Heart left ventricle (tissue), 16 donors: ENCODE measurements around the gene OSBPL10. TPM values are rescaled to one million over a fixed set of nuclear protein-coding genes. Genes with fewer than 3 reads are reported as not detected.

Experiments used
- ATAC-seq, 4 donors: fragments of 200-7000 bp; cut with Tn5 transposase; one replicate each; pipeline ENCODE4 v1.9.1; 2020 to 2022; ENCODE audit warnings: moderate library complexity in 4 of 4, mild to moderate bottlenecking in 3 of 4, moderate number of reproducible peaks in 1 of 4
- DNase-seq, 5 donors: peaks; one replicate each; pipeline ENCODE4 v3.0.0-alpha.2; 2020
- H3K27ac ChIP-seq, 12 donors: fragments of 200-600 bp; sonication (generic) in 4 of 12; one replicate each; pipeline versions ENCODE4 v1.5.0 to v1.8.0; 2016 to 2022; ENCODE audit warnings: mild to moderate bottlenecking in 2 of 12
- H3K27me3 ChIP-seq, 9 donors: fragments of 200-600 bp; sonication (generic) in 2 of 9; one replicate each; pipeline versions ENCODE4 v1.5.1 to v1.8.0; 2016 to 2022; ENCODE audit warnings: mild to moderate bottlenecking in 3 of 9
- H3K36me3 ChIP-seq, 9 donors: fragments of 200-600 bp; sonication (generic) in 2 of 9; one replicate each; pipeline versions ENCODE4 v1.5.0 to v1.8.0; 2018 to 2022; ENCODE audit warnings: mild to moderate bottlenecking in 2 of 9
- H3K4me1 ChIP-seq, 12 donors: fragments of 200-600 bp; sonication (generic) in 4 of 12; one replicate each; pipeline versions ENCODE4 v1.5.0 to v1.8.0; 2016 to 2022; ENCODE audit warnings: mild to moderate bottlenecking in 3 of 12
- H3K4me3 ChIP-seq, 12 donors: fragments of 200-600 bp; sonication (generic) in 4 of 12; one replicate each; pipeline versions ENCODE4 v1.5.0 to v1.8.0; 2017 to 2022; ENCODE audit warnings: mild to moderate bottlenecking in 9 of 12, moderate library complexity in 4 of 12
- H3K9me3 ChIP-seq, 12 donors: fragments of 200-600 bp; sonication (generic) in 4 of 12; one replicate each; pipeline versions ENCODE4 v1.5.0 to v1.8.0; 2016 to 2022; ENCODE audit warnings: mild to moderate bottlenecking in 1 of 12
- CTCF ChIP-seq, 12 donors: fragments of 200-600 bp; sonication (generic) in 4 of 12; IDR thresholded peaks; one replicate each; pipeline versions ENCODE4 v1.5.0 to v1.8.0; 2018 to 2022; ENCODE audit warnings: antibody characterized with exemption in 12 of 12, mild to moderate bottlenecking in 5 of 12
- POLR2A ChIP-seq, 2 donors: fragments of 450-650 bp; IDR thresholded peaks; one replicate each; pipeline ENCODE4 v1.6.1; 2017; ENCODE audit warnings: antibody characterized with exemption in 2 of 2, mild to moderate bottlenecking in 2 of 2, moderate library complexity in 2 of 2
- WGBS, 4 donors: extraction: QIAGEN DNeasy Blood & Tissue Kit in 2 of 4; methylation state at CpG; one replicate each; pipeline versions ENCODE4 v1.1.5 to v1.1.7; 2013 to 2018; 5-methylcytosine and 5-hydroxymethylcytosine counted together
- intact Hi-C, 10 donors: fragments of 100-400 bp; cut with DNase I; formaldehyde crosslinking; loops; one replicate each; pipeline versions ENCODE4 v1.11.1 to v1.14.2; 2022
- polyA plus RNA-seq, 2 donors: library from polyadenylated mRNA; stranded (reverse); fragments of 200-250 nt; gene quantifications; one replicate each; pipeline ENCODE4 v1.2.3, GENCODE V29; 2013
- total RNA-seq, 9 donors: library from RNA; depleted of rRNA in 2 of 9; stranded (reverse); fragments of >200 nt in 2 of 9; fragmentation: NEBNext Ultra II Directional in 3 of 9; extraction: Animal tissue kit (Norgen Biotek cat#: 25700) in 3 of 9; gene quantifications; one replicate each; pipeline versions ENCODE4 v1.1.0 to v1.2.4, GENCODE V29; 2016 to 2023
- donor health status: ischemic (EF 13 %, LVEDD 7.1; RV severe dilation, severe dysfunction).
- donor health status: healthy with polysubstance abuse.
- donor health status: DM: no; HTN: yes; CAD: no.
- donor health status: DM: no; HTN: no; CAD: no.
- donor health status: ischemic (EF 25% LVEDD 6.9; RV normal size, moderate dysfunction).
- donor health status: ischemic (EF 25% LVEDD 5.7; RV mildly dilated, moderate dysfunction).
- donor health status: healthy.
- donor health status: DM: yes; HTN: yes; CAD: no.
- donor health status: ischemic (EF 35%, LVEDD 5.7; RV mildly dilated, moderate dysfunction).
- donor health status: nonischemic (EF 11% LVEDD 7.7; RV severe dilation, severe dysfunction).
- donor health status: DM: yes; HTN: yes; CAD: no.
- donor health status: PGD.
- donor health status: ischemic (EF 29% LVEDD 5.4; RV normal size, mild dysfunction).
- donor health status: nonischemic (EF 23%, LVEDD 6.1; RV moderate dilation, normal function).

OSBPL10 gene
- total and polyA plus RNA-seq, 11 donors, result 1.3 to 12.7 (median 3.9) TPM

DNA sequence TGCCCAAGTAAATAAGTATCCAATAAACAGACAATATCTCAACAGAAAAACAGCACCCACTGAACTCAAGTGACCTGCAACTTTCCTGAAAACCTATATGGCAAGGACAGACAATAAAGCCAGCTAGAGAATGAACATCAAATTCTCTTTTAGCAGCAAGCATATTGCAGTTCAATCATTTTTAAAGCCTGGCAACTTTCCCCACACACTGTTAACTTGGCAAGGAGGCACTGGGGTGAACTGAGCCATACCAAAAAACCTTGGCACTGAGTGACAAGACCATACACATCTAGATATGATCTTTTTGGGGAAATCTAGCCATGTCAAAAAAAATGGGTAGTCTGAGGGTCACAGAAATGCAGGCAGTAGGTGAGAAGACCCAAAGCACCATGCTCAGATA lies 273.8 kb downstream of the OSBPL10 start:
- no peaks in the 10 kb centered on the region for H3K27me3 ChIP-seq
- H3K27ac ChIP-seq, result no peak overlapping the region
- no peak for ATAC-seq
- H3K4me3 ChIP-seq, result no peak overlapping the region
- no peak for DNase-seq
- peaks cover 0 to 4% (median 0%) of the 10 kb centered on the region in 12 donors for H3K9me3 ChIP-seq
- TF ChIP-seq POLR2A (IDR thresholded peaks at IDR 0.05) (no peak), CTCF (IDR thresholded peaks at IDR 0.05) (no peak)
- no peaks in the 10 kb centered on the region for H3K36me3 ChIP-seq
- peaks cover 0 to 10% (median 0%) of the 10 kb centered on the region in 12 donors for H3K4me1 ChIP-seq
- intact Hi-C loops, result no loop called here

GRCh38 chr3:31705736-31706135 lies 275.3 kb downstream of the OSBPL10 start:
- peaks cover 0 to 10% (median 0%) of the 10 kb centered on the region in 12 donors for H3K4me1 ChIP-seq
- no peaks in the 10 kb centered on the region for H3K27me3 ChIP-seq
- ATAC-seq (no peak), DNase-seq (no peak)
- H3K4me3 ChIP-seq, result no peak overlapping the region
- peaks cover 0 to 9% (median 0%) of the 10 kb centered on the region in 9 donors for H3K36me3 ChIP-seq
- no peak for TF ChIP-seq POLR2A (IDR thresholded peaks at IDR 0.05)
- TF ChIP-seq CTCF (IDR thresholded peaks at IDR 0.05), result no peak
- intact Hi-C loops, result no loop called here
- no peak overlapping the region for H3K27ac ChIP-seq
- 91 to 95% (median 92%) methylated on average over 4 of the region's 4 CpGs for WGBS, 4 donors
- no peaks in the 10 kb centered on the region for H3K9me3 ChIP-seq

DNA sequence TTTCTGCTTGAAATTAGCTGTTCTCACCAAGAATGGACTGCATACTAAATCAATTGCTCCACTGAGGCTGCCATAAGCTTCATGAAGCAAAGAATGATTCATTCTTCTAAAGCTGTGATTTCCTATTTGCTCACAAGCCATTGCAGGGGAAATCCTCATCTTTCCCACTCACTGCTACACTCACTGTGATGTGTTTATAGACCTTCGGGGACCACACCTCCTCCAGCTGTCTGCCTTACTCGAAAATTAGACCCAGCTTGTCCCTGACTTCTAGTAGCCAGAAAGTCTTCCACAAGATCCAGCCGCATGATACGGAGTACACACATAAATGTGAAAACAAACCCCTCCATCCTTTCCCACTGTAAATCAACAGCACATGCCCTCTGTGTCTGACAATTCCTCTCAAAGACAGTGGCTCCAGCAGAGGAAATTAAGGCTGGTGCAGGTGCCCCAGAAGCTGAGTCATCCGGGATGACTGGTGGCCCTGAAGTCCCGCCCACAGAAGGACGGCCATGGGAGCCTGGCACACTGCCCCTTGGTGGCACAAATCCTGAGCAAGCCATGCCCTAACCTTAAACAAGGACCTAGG lies 276.4 kb downstream of the OSBPL10 start:
- peak; percentile 32 to 69 (median 50) for ATAC-seq
- H3K4me1 ChIP-seq, result peaks cover 0 to 10% (median 0%) of the 10 kb centered on the region in 12 donors
- H3K36me3 ChIP-seq, result peaks cover 0 to 9% (median 0%) of the 10 kb centered on the region in 9 donors
- peak in 2 of 5 donors; percentile 37 to 64 for DNase-seq
- H3K9me3 ChIP-seq, result no peaks in the 10 kb centered on the region
- H3K27ac ChIP-seq, result no peak overlapping the region
- TF ChIP-seq POLR2A (IDR thresholded peaks at IDR 0.05), result no peak
- TF ChIP-seq CTCF (IDR thresholded peaks at IDR 0.05), result no peak
- WGBS, 4 donors, result 64 to 84% (median 67%) methylated on average over 7 of the region's 7 CpGs
- H3K4me3 ChIP-seq, result no peak overlapping the region
- intact Hi-C loops, result no loop called here
- H3K27me3 ChIP-seq, result no peaks in the 10 kb centered on the region

DNA sequence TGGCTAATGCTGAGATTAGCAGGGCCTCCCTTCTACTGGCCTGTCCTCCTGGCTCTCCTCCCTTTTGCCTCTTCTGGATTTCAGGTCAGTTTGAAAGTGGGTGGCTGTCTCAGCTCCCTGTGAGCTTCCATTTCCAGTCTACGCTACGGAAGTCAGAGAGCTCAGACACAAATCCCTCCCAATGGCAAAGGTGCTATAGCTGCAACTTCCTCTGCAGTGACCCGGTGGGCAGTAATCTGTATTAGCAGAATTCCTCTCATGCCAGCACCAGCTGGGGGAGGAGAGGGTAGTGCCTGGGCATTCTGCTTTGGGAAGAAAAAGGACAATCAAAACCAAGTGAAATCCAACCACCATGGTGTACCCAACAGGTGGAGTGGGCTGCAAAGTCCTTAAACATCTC lies 276.9 kb downstream of the OSBPL10 start:
- peaks cover 0 to 10% (median 0%) of the 10 kb centered on the region in 12 donors for H3K4me1 ChIP-seq
- H3K36me3 ChIP-seq, result peaks cover 0 to 9% (median 0%) of the 10 kb centered on the region in 9 donors
- no peaks in the 10 kb centered on the region for H3K9me3 ChIP-seq
- H3K27me3 ChIP-seq, result no peaks in the 10 kb centered on the region
- DNase-seq, result no peak
- TF ChIP-seq POLR2A (IDR thresholded peaks at IDR 0.05) (no peak), CTCF (IDR thresholded peaks at IDR 0.05) (no peak)
- H3K27ac ChIP-seq, result no peak overlapping the region
- 94 to 96% (median 95%) methylated on average over 3 of the region's 3 CpGs for WGBS, 4 donors
- no peak for ATAC-seq
- intact Hi-C loops, result no loop called here
- no peak overlapping the region for H3K4me3 ChIP-seq
